ENCODE results near the gene KCNG1.

The KCNG1 gene

DNA sequence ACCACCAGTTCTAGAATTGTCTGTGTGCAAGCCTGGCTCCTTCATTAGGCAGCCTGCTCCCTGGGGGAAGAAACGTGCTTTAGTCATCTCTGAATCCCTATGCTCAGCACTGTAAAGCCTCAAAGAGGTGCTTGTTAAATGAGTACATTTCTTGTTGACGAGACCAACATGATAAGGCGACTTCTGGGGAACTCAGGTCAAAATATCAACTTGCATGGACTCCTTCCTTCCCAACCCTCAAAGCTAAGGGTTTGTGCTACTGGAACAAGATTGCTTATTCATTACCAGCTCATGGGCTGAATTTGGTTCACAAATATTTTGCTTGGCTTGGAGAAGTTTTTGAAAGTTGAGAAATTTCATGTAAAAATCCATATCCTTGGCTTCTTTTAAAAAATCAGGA, 10.6 kb downstream of the KCNG1 start:
- no peak for DNase-seq

DNA sequence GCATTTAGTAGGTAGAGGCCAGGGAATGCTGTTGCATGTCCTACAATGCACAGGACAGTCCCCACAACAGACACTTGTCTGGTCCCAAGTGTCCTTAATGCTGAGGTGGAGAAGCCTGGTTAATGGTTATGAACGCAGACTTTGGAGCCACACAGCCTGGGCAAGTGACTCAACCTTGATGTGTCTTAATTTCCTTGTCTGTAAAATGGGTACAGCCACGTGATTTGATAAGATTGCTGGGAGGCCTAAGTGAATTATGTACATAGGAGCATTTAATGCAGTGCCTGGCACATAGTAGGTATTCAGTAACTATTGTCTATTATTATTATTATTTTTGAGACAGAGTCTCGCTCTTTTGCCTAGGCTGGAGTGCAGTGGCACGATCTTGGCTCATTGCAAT, 11.4 kb downstream of the KCNG1 start:
- DNase-seq = no peak

DNA sequence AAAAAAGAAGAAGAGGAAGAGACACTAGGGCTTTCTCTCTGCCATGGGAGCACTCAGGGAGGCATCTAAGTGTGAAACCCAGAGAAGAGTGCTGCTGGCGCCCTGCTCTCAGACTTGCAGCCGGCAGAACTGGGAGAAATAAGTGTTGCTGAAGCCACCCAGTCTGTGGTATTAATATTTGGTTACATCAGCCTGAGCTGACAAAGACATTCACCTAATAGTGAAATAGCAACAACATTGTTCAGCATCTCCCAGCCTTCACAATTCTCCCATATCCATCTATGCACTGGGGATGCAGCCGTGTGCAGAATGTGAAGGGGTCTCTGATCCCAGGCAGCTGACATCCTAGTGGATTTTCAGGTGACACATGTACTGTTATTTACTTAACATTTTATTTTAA, 12.0 kb downstream of the KCNG1 start:
- DNase-seq = no peak

DNA sequence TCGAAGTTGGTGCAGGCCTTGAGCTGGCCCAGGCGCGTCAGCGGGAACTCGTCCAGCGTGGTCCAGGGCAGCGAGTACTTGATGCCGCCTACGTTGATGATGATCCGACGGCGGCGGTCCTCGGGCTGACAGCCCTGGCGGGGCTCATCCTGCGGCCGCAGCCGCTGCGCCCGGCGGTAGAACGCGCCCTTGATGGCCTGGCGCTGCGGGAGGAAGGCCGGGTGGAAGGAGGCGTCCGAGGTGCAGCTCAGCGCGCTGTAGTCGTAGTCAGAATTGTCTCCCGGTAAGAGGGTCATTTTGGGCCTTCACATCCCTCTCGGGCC, 12.9 kb downstream of the KCNG1 start:
- no peak for DNase-seq

DNA sequence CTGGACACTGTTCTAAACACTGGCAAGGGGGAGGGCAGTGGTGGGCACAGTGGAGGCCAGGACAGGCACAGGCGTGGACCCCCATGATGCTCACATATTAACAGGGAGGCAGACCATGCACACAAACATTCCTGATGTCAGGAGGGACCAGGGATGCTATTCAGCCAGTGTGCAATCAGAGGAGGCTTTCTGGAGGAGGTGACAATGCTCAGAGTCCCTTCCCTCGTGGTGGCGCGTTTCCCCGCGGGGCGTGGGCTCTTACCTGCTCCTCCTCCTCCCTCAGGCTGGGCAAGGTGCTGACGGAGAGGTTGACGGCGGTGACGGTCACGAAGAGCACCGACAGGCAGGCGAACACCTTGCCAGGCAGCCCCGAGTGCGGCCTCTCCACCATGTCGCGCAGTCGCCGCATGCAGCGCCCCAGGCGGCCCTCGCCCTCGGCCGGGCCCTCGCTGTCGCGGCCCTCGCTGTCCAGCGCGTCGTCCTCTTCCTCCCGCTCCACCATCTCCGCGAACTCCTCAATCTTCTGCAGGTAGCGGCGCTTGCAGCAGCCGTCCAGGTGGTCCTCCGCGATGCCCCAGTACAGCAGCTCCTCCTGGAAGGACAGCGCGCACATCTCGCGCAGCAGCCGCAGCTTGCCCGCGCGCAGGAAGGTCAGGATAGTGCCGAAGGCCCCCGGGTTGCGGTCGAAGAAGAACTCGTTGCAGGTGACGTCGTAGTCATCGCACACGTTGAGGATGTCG, 13.4 kb downstream of the KCNG1 start:
- no peak for DNase-seq

DNA sequence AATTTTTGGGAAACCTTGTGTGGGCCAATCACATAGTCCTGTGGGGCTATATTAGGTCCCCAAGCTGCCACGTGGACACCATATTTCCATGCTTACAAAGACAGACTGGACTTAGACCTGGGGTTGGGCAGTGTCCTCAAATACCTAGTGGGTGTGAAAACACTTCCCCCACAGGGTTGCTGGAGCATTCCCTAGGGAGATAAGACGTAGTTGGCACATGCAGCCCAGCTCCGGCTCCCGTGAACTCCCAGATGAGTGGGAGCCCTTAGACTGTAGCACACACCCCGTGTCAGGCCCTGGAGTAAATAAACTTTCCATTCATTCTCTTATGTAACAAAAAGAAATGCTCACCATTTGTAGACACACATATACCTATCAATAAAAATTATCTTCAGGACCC, 14.2 kb downstream of the KCNG1 start:
- DNase-seq = no peak

DNA sequence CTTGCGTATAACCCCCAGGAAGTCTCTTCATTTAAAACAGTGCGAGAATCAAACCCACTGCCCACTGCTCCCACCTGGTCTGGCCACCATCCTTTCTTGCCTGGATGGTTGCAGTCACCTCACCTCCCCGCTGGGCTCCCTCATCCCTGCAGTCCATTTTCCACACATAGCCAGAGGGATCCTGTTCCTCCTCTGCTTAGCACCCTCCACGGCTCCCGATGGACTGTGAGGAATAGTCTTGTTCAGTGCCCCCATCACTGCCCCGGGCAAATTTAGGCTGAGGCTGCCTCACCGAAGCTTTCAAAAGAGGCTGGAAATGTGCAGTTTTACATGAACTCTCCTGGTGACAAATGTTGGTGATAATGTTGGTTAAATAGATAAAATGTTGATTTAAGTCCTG, 17.7 kb downstream of the KCNG1 start:
- DNase-seq = no peak

DNA sequence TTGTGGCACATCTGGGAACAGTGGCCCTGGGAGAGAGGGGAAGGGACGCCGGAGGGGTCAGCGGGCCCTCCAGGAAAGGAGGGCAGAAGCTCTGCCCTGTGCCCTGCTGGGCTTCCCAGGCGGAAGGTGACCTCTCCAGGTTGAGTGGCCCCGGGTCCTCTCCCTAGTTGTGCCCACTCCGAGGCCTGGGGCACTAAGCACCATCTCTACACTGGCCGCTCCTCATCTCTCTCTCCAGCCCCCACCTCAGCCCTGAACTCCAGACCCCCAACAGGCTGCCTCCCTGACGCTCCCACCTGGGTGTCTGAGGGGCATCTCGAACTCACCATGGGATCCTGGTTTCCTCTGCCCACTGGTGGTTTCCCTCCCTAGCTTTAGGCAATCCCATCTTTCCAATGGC, 18.1 kb downstream of the KCNG1 start:
- DNase-seq = no peak

DNA sequence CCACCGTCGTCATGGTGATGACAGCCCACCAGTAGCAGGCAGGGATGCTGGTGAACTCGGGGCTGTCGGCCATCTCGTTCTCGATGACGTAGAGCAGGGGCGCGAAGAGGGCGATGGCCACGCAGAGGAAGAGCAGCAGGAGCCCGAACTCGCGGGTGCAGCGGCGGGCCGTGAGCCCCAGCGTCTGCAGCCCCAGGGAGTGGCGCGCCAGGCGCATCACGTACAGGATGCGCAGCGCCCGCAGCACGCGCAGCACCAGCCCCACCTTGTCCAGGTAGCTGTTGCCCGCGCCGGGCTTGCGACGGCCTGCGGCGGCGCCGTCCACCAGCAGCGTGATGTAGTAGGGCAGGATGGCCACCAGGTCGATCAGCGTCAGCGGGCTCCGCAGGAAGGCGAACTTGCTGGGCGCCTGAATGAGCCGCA, 18.6 kb downstream of the KCNG1 start:
- DNase-seq = no peak

DNA sequence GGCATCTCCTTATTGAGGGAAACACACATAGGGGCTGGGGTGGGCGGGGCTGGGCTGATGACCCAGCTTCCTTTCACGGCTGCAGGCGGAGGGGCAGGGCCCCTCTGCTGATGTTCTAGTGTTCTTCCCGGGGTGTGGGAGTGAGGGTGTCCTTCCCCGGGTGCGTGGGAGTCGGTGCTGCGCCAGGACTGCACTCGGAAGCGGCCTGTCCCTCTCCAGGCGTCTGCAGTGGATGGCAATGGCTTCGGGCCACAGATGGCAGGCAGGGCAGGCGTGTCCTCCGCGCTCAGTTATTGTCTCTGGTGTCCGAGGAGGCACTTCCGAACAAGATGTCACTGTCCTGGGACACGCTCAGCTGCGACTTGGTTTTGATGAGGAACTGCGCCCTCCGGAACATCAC, 19.2 kb downstream of the KCNG1 start:
- no peak for DNase-seq

DNA sequence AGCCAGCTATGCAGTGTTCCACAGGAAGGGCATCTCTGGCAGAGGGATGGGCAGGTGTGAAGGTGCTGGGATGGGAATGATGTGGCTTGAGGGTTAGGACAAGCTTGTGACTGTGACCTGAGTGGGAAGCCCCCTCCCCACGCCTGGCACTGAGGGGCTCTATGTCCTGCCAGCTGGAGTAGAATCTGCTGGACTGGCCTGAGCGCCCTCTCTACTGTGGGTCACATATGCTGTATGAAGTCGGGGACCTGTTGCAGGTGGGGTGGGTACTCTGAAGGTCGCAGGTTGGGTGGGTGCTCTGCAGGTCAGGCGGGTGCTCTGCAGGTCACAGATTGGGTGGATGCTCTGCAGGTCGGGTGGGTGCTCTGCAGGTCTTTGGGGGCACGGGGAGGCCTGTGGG, 20.3 kb downstream of the KCNG1 start:
- DNase-seq = no peak

DNA sequence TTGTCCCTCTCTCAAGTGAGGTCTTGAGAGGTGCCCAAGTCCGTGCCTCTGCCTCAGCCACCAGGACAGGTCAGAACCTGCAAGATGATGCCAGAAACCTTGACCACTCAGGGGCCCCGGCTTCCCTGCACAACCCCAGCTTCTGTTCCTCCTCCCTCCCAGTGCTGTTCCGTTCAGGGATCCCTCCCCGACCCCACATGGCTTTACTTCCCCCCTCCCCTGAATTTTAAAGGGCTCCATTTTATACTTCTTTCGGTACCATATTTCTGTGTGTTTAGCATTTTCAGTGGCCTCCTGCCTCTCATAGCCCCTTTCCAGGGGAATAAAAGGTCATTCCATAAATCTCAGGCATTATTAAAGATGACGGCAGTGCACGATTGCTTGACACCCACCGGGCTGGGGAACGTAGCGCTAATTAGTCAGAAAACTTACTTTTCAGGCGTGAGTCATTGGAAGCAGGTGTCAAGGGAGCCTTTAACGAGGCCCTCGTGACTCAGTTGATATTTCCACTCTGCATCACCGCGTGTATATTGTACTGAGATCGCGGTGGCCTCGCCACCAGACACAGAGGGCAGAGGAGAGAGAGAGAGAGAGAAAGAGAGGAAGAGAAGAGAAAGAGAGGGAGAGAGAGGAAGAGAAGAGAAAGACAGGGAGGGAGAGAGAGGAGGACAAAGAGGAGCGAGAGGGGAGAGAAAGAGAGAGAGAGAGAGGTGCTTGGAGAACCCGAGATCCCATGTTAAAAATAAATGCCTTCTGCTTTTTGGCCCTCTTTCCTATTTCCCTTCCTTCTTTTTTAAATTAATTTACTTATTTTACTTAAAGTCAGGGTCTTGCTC, 21.3 kb downstream of the KCNG1 start:
- no peak for DNase-seq

DNA sequence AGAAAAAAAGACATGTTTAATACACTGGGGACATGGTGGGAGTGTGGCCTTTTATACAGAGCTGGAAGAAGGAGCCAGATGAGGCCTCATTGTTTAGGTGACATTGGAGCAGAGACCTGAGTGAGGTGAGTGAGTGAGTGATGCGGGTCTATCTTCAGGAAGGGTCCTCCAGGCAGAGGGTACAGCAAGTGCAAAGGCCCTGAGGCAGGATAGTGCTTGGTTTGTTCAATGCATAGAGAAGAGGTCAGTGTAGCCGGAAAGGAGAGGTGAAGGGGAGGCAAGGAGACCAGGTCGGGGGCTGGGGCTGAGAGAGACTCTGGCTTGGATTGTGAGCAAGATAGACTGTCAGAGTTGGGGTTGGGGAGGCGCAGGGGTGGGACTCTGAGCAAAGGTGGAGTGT, 23.6 kb downstream of the KCNG1 start:
- no peak for DNase-seq

DNA sequence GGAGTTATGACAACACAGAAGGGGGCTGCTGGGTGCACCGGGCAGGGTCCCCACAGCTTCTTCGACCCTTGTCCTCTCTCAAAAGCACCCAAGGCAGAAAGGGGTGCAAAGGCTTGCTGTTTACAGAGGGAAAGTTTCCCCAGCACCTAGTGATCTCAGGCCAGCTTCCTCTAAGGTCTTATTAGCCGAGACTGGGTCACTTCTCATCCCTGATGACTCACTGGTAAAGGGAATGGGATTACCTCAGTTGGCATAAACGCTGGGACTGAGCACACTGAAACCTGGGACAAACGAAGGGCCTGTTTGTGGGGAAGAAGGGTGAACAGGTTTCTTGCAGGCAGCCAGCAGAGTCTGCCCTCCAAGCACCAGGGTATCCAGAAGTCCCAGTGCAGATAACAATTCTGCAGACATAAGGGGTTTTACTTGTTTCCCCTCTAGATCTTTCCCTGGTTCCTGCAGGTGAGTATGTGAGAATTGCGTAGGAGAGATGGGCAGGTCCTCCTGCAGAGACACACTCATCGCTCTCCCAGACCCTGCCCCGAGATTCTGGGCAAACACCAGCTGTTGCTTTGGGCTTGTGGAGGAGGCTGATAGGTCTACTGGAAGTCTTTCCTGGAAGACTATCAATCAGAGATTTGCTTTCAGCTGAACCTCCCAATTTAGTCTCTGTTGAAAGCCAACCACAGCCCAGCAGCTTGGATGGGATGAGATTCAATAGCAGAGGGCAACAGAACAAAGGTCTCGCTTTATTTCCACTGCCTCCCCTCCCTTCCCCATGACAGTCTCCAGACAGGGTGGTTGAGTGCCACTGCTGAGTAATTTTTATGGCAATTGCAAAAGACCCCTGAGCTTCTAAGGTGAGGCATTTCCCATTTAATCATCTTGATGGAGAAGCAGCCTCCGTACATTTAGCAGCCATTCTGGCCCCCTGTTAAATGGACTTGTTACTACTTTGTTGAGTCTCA, 25.7 kb downstream of the KCNG1 start:
- DNase-seq = no peak

DNA sequence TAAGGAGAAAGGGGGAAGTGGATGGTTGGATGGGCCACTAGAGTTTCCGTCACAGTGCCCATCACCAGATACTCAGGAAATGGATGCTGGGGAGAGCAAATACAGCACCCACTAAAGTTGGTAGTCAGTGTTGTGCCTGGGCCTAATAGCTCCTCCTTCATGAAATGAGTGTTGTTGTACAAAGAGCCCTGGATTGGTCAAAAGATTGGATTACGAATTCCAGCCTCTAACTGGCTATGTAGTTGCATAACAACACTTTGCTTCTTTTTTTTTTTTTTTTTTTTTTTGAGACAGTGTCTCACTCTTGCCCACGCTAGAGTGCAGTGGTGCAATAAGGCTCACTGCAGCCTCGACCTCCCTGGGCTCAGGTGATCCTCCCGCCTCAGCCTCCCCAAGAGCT, 27.4 kb downstream of the KCNG1 start:
- DNase-seq = no peak

DNA sequence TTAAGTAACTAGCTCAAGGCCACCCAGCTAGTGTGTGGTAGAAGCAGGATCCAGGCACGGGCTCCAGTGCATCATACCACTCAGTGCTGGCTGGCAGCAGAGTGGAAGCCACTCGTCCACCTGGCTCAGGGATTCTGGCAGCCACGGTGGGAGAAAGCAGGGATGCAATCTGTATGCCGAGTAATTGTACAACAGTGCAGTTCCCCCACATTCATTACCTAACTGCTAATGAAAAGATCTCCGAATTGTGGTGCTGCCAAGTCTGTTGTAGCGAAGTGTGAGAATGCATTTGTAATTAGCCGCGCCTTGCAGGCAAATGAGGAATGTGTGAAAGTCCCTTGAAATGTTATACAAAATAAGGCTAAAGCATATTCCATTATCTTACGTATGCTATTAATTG, 29.0 kb downstream of the KCNG1 start:
- no peak for DNase-seq

DNA sequence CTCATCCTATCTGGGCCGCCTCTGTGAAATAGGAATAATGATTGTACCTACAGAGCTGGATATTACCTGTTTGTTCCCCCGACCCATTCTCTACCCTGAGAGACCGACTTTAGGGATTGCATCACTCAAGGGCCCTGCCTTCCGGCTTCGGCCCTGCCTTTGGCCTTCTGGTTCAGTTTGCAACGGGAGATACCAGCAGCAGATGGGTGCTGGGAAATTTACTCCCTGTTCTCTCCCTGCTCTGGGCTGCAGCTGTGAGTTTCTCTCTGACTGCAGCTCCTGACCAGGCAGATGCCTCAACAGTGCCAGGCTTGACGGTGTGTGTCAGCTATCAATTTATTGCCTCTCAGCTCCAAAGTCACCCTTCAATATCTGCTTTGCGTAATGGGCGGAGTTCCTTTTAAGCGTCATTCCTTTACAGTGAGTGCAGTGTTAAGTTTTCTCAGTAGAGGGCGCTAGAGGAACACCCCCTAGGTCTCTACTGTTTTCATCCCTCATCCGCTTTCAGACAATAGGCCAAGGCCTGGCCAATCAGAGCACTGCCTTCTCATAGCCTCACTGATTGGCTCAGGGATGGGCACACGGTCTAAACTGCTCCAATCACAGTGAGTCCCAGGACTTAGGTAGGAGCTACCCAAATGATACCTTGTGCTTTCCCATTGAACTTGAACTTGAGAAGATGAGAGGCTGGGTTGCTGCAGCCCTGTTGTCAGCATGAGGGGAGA, 30.0 kb downstream of the KCNG1 start:
- DNase-seq = peak; percentile 77

DNA sequence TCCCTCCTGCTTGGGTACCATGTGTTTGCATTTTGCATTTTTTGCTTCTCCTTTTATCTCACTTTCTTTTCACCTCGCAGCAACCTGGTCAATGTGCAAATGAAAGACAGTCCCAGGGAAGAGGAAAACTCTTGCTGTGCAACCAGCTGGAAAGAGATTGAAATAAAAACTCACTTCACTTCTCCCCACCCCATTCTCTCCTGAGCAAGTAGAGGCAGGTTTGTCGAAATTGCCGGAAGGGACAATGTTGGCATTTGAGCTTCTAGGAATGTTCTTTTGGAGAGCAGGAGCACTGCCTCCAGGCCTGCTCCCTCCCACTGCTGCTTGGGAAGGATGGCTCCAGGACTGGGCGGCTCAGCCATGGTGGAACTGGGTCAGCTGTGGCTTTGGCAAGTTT, 30.6 kb downstream of the KCNG1 start:
- no peak for DNase-seq

DNA sequence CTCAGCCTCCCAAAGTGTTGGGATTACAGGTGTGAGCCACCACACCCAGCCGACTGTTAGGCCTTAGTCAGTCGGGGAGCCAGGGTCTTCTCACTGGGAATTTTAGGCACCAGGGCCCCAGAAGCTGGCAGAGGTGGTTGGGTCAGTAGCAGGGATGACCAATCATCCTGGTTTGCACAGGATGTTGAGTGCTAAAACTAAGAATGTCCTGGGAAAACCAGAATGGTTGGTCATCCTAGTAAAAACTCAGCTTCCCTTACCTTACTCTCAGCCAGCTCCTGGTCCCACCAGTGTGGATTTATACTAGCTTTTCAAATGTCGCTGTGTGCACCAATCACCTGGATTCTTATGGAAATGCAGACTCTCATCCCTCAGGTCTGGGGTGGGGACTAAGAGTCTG, 31.8 kb downstream of the KCNG1 start:
- DNase-seq = no peak

DNA sequence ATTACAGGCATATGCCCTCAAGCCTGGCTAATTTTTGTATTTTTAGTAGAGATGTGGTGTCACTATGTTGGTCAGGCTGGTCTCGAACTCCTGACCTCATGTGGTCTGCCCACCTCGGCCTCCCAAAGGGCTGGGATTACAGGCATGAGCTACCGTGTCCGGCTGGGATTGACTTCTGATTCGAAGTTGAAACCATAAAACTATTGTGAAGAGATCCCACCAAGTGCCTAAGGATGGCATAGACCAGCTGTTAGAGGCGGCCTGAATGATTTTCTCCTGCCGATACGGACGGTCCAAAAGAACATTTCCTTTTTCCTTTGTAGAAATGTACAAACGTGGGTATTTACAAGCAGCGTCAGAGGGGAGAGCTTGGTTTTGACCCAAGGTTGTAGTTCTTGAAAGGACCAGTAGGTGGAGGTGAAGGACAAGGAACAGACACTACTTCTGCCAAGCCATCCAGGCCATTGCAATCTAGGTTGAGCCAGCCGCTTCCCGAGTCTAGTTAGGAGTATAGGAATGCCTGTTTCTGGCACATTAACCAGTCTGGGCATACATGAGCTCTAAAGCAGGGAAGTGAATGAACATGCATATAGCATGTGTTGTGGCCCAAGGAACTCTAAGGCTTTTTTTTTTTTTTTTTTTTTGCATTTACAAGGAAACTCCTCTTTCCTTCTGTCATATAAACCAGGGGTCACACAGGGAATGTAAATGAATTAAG, 35.3 kb downstream of the KCNG1 start:
- peak; percentile 79 for DNase-seq

DNA sequence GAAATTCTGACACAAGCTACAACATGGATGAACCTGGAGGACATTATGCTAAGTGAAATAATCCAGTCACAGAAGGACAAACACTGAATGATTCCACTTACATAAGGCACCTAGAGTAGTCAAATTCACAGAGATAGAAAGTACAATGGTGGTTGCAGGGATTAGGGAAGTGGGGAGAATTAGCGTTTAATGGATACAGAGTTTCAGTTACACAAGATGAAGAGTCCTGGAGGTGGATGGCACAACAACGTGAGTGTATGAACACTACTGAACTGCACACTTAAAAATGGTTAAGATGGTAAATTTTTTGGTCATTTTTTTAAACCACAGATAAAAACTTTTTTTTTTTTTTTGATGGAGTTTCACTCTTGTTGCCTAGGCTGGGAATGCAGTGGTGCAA, 39.6 kb downstream of the KCNG1 start:
- DNase-seq = no peak

DNA sequence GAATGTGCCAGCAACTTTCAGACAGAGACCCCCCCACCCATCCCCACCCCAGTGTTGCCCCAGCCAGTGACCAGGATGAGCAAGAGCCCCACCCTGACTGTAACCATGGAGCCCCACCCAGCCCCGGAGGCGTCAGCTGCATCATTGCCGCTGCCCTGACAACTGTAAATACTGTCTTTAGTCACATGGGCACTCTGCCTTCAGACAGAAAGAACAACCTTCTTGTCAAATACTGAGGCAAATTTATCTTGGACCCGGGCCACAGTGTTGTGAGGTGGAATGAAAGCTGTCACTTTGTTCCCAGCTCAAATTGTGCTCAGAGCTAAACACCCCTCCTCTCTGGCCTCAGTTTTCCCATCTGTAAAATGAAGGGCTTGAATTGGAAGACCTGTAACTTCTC, 40.5 kb downstream of the KCNG1 start:
- DNase-seq = no peak

All from activated CD4-positive, alpha-beta T cell treated with anti-CD3 and anti-CD28 coated beads, Interleukin-2, amount 50 U/mL, for 16 hours (primary cell).